Measurements from ENCODE around the gene SYCN.

The SYCN gene

GRCh38 chr19:39171479-39172465 is 32.3 kb downstream of the SYCN start:
- no peak for DNase-seq (ENCODE audit: low spot score)

DNA sequence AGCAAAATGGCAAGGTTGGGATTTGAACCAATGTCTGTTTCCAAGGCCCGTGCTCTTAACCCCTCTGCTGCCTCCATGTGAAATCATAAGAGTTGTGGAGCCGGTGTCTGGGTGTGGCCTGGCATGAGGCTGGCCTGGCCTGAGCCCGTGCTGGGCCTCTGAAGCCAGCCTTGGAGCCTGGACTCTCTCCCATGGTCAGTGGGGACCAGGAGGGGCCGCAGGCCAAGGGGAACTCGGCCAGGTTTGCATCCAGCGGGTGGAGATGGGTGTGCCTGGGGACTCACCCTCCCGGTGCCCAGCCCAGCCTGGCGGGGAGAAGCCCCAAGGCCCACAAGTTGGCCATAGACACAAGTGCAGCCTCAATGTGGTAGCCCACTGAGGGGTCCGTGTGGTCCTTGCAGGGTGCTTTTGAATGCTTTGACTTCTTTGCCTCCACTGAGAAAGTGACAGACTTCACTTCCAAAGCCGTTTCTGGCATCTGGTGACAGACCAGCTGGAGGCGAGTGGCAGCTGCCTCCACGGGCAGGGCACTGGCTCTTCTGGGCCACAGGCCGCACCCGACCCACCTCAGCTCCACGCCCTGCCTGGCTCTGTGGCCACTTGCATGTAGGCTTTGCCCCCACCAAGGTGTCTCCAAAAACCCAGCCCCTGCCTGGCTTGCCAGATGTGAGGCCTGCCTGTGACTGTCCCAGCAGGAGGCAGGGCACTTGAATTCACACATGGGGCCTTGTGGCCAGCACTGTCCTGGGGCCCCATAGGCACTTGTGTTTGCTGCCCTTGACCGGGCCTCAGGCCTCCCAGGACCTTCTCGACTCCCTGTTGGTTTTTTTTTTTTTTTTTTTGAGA is 33.5 kb downstream of the SYCN start:
- no peak for DNase-seq (ENCODE audit: low spot score)

- DNase-seq (ENCODE audit: low spot score): no peak
These were observed 34.8 kb downstream of the SYCN start for GRCh38 chr19:39169143-39169810.

DNA sequence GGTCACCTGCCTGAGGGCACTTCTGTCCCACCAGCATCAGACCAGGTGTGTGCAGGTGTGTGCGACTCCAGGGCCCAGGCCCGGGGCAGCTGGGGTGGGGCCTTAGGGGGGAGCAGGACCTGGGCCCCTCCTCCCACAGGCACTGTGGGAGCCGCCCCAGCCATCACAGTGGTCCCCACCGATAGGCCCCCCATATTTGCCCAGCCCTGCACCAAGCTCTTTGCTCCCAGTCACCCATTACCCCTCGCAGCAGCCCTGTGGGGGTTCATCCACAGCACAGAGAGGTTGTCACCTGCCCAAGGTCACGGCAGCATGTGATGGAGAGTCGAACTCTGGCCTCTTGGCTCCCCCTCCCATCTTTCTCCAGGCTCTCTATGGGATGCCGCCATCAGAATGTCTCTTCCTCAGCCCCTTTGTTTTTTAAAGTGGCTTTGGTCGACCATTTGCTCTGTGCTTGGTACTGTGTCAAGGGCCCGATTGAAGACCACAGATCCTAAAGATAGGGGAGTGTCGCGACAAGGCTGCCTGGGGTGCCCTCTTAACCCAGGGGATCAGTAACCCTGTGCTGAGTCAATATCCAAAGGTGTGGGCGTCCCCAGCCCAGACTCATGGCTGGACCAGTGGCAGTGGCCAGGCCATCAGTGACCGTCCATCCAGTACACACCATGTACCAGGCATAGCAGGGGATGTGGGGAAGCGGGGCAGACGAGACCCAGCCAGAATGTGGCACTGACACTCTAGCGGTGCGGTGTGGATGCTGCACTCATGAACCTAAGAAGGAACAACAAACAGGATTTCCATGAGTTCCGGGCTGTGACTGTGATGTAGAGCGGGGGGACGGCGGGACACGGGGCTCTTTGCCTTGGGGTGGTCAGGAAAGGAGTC is 35.6 kb downstream of the SYCN start:
- DNase-seq (ENCODE audit: low spot score): no peak

GRCh38 chr19:39167461-39168257 is 36.4 kb downstream of the SYCN start:
- no peak for DNase-seq (ENCODE audit: low spot score)

DNA sequence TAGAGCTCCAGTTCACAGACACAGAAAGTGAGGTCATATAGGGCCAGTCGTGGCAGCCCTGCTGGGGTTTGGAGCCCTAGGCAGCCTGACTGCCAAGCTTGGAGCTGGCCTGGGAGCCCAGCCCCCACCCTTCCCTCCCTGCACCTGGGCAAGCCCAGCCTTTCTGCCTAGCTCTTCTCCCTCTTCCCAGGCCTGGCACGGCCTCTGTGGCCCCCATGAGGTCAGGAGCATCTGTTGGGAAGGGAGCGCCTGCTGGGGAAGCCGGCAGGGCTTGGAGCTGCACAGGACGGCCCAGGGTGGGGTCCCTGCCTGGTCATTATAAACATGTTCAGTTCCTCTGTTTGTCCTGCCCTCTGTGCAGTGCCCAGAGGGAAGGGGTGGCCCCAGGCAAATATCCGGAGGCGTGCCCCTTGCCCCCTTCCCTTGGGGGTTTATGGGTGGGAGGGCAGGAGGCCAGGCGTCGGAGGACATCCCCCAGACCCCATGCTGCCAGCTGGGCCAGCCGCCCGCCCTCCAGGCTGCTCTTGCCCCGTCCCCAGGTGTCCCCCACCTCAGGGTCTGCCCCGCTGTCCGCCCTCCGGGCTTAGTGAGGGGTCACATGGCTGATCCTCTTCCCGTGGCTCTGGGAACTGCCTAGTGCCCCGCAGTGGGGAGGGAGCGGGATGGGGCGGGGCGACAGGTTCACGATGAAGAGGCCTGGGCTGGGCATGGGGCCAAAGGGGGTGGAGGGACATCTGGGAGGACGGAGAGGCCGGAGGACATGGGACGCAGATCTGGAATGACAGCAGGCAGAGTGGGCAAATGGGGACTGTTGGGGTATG is 37.3 kb downstream of the SYCN start:
- DNase-seq (ENCODE audit: low spot score): no peak

DNA sequence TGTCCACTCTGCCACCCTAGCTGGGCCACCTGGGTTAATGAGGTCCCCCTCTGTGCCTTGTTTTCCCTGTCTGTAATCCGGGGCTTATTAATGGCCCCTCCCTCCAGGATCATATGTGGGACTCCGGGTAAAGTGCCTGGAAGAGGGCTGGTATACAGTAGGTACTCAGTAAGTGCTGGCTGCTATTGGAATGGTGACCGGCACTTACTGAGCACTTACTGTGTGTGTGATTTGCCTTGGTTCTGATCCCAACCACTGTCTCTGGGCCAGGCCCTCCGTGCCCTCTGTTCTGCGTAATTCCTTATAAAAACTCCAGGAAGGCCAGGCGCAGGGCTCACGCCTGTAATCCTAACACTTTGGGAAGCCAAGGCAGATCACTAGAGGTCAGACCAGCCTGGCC is 38.2 kb downstream of the SYCN start:
- no peak for DNase-seq (ENCODE audit: low spot score)

- DNase-seq (ENCODE audit: low spot score): no peak
These were observed 39.8 kb downstream of the SYCN start for GRCh38 chr19:39164289-39164688.

DNA sequence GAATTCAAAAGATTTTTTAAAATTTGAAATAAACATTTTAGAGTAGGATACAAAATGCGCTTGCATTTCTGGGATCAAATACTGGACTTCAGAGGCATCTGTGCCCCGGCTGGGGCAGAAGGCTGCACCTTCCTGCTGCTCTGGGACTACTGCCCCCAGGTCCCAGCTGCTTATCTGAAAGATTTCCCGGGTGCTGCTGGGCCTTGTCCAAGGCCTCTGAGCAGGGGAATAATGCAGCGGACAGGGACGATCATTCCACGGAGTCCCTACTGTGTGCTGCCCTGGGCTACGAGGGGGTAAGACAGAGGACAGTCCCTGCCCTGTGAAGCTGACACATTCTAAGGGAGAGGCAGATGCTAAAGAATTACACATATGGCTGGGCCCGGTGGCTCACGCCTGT is 40.4 kb downstream of the SYCN start:
- no peak for DNase-seq (ENCODE audit: low spot score)

GRCh38 chr19:39162441-39163043 is 41.5 kb downstream of the SYCN start:
- DNase-seq (ENCODE audit: low spot score): no peak

DNA sequence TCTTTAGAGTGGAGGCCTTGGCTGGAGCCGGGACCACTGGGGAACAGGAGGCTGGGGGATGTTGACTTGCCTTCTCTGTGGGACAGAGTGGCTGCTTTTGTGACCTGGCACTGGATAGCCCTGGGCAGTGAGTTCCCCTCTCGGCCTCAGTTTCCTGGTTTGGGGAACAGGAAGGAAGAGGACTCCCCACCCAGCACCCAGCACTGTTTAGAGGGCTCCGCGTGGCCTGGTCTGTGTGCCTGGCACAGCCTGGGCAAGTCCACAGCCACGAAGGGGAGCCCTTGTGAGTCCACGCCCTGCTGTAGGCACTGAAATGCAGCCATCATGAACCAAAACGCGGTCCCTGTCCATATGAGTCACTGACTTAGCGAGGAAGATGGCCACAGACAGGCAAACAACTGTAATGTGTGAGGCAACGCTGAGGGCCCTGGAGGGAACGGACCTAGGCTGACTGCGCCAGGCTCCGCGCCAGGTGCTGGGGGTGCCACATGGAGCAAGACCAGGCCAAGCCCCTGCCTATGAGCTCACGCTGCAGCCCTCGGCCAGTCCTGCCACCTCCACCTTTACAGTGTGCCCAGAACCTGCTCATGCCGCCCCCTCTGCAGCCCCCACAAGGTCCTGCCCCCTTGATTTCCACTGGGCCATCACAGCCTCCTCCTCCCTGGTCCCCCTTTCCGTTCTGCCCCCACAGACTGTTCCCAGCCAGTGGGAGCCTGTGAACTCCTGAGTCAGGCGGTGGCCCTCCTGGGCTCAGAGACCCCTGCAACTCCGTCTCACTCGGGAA is 43.0 kb downstream of the SYCN start:
- DNase-seq (ENCODE audit: low spot score): no peak

DNA sequence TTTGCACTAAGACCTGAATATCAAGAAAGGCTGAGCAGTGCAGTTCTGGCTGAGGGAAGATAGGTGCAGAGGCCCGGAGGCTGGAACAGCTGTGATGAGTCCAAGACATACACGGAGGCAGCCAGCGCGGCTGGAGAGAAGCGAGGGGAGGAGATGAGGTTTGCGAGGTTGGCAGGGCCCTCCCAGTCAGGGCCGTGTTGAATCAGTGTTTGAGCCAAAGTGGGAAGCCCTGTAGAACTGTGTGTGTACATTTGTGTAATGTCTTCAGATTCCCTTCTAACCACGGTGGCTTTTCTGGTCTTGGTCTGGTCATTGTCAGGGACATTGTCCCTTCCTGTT is 43.6 kb downstream of the SYCN start:
- DNase-seq (ENCODE audit: low spot score): no peak

DNA sequence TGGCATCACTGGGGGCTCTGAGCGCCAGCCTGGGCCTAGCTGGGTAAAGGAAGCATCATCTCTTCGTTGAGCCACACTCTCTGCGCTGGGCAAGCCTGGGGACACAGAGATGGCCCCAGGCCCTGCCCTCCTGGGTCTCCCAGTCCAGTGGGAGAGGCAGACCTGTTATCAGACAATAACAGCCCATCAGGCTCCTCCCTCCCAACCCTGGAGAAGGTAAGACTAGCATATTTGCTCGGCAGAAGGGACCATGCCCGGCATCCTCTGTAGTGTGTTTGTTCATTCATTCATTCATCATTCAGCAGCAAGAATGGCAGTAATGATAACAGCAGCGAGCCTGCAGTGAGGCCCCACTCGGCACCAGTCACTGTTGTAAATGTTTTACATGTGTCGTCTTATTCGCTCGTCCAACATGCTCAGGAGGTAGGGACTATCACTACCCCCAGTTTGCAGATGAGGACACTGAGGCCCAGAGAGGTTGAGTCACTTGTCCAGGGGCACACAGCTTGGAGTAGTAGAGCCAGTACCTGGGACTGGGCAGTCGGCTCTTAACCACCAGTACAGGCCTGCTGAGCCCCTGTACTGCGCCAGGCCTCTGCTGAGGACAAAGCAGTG is 45.3 kb downstream of the SYCN start:
- DNase-seq (ENCODE audit: low spot score): no peak

- DNase-seq (ENCODE audit: low spot score): no peak
These were observed 46.1 kb downstream of the SYCN start for GRCh38 chr19:39157997-39158389.

- no peak for DNase-seq (ENCODE audit: low spot score)
These were observed 46.6 kb downstream of the SYCN start for GRCh38 chr19:39157275-39157996.

DNA sequence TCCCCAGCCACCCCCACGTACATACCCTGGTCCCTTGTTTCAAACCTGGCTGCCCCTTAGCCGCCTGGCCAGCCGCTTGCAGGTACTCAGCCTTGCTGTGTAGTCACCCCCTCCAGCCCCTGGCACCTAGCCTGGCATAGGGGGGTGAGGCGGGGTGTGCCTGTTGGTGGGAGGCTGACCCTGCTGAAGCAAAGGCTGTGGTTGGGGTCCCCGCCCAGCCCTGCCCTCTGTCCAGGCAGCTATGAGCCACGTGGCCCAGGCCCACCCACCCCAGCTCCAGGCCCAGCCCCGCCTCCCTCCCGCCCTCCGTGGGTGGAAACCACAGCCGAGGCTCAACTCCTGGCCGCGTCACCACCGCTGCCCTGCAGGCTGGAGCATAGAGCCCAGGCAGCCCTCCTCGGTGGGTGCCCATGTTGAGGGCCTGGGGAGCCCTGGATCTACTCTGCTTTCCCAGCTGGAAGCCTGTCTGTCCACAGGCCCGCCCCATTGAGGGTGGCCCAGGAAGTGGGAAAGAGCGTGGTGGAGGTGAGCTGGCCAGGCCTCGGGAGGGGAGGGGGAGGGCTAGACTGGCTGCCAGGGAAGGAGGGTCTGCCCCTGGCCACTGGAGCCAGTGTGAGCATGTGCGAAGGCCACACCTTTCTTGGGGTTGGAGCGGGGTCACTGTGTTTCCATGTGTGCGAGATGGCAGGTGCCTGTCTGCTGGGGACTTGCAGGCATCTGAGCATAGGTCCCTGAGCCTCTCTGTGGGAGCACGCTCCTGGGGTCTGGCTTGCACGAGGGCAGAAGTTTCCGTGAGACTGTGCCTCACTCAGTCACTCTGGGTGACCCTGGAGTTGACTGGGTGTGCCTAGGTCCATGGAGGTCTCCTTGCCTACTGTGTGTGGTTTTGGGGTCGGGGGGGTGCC is 47.5 kb downstream of the SYCN start:
- no peak for DNase-seq (ENCODE audit: low spot score)
